ENCODE results near the gene ERV3-1. TPM values are rescaled to one million over a fixed set of nuclear protein-coding genes. Genes with fewer than 3 reads are reported as not detected.
"Not testable (repeated sequence)": the region's sequence is repeated elsewhere in the genome, so short reads cannot be mapped to it uniquely, and the experiment has no call there.

ERV3-1 gene, protein sequence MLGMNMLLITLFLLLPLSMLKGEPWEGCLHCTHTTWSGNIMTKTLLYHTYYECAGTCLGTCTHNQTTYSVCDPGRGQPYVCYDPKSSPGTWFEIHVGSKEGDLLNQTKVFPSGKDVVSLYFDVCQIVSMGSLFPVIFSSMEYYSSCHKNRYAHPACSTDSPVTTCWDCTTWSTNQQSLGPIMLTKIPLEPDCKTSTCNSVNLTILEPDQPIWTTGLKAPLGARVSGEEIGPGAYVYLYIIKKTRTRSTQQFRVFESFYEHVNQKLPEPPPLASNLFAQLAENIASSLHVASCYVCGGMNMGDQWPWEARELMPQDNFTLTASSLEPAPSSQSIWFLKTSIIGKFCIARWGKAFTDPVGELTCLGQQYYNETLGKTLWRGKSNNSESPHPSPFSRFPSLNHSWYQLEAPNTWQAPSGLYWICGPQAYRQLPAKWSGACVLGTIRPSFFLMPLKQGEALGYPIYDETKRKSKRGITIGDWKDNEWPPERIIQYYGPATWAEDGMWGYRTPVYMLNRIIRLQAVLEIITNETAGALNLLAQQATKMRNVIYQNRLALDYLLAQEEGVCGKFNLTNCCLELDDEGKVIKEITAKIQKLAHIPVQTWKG
- 1 to 10 TPM; 5.3 to 7.7 TPM for total RNA-seq

DNA sequence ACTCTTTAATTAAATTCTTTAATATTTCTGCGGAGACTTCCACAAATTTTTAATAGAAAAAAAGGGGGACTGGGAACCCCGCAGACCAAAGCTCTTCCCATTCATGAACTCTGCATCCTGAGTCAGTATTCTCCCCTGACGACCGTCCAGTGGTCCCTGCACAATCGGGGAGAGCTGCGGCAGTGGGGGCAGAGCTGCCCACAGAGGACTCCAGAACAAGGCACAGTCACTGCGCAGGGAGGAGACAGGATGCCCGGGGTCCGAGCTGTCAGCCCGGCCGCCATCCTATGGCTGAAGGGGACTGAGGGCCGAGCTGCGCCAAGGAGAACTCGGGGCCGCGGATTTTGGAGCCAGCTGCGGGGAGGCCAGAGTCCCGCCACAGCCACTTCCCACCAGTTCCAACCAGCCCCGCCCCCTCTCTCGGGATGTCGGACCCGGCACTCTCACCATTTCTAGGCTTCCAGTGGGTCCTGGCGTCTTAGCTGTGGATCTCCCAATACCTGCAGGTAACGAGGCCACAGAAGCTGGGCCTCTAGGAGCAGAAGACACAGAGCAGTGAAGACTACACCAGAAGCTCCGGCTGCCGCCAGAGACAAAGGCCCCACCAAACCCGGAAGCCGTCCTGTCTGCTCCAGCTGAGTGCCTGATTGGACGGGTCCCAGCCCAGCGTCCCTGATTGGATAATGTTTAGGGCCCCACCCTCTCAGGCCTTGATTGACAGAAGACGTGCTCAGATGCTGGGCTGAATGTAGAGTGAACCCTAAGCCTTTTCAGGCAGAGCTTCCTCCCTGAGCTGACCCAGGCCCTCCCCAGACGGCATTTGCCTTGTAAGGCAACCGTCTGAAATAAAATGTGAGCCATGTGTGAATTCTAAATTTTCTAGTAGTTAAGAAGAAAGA is at the start of gene ERV3-1:
ERV3-1 (minus strand) TSS at position 594 of the 899 bp plus-strand sequence. CDS start 13,661 bp downstream, outside the sequence.
- ChIA-PET CTCF (no interaction called here), POLR2A (interaction anchor here (1.0 to 1.9 kb wide), 5 partner anchors 31 to 504 kb away, joined by 3 to 20 read pairs (median 4); partner anchors contain the start of gene ZNF273)

DNA sequence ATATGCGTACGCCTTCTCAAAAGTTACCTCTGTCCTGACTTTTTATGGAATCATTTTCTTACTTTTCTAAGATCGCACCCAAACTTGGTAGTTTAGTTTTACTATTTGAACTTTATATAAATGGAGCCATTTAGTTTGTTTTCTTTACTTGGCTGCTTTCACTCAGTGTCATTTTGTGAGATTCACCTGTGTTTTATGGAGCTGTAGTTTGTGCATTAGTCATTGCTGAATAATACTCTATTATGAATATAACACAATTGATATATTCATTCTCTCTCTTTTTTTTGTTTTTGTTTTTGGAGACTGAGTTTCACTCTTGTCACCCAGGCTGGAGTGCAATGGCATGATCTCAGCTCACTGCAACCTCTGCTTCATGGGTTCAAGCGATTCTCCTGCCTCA is 49.3 kb upstream of the ERV3-1 start:
- POLR2A ChIA-PET, CTCF ChIA-PET: not testable (repeated sequence)

DNA sequence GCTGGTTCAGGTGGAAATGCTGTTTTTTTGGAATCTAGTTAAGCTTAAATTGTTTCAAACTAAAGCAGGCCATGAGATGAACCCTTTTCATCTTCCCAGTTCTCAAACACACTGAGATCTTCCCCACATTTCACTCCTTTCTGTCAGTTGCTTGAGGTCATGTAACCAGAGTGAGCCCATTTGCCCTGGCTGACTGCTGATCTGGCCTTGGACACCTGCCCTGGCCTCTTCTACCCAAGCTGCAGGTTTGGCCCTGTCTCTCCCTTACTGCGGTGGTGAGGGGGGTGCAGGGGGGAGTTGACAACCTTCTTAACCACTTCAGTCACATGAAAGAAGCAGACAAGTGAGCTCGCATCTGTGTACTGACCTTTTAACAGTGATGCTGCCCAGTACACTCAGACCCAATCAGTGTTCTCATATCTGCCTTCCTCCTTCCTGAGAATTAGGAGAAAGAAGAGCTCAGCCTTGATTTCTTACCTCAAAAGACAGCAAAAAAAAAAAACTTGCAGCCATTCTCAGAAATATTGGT is 48.0 kb upstream of the ERV3-1 start:
- CTCF ChIA-PET, POLR2A ChIA-PET: not testable (repeated sequence)

DNA sequence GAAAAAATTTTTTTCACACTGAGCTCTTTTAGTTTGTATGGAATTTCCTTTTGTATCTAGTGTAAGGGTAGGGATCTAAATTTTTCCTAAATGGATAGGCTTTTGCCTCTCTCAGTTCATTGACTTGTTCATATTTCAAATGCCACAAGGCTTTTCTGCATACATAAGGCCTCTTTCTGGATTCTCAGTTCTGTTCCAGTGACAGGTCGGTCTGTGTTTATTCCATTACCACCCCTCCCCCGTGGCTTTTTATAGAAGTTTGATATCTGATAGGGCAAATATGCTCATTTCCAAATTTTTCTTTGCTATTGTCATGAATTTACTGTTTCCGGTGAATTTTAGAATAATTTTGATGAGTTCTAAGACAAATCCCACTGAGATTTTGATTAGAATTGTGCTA is 45.2 kb upstream of the ERV3-1 start:
- CTCF ChIA-PET, POLR2A ChIA-PET: not testable (repeated sequence)

DNA sequence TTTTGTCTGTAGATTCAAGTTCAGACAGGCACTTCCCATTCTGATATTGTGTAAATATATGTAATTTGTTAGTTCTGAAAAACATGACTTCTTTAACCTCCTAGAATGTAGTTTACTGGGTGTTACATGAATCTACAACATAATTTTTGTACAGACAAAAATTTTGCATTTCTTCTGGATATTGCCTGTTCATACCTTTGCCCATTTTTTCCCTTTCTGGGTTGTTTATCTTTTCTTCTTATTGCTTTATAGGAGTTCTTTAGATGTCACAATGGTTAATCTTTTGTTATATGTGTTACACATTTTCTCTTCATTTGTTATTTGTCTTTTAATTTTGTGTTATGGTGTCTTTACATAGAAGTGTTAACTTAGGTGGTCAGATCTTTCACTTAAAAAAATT is 44.7 kb upstream of the ERV3-1 start:
- POLR2A ChIA-PET, CTCF ChIA-PET: not testable (repeated sequence)

DNA sequence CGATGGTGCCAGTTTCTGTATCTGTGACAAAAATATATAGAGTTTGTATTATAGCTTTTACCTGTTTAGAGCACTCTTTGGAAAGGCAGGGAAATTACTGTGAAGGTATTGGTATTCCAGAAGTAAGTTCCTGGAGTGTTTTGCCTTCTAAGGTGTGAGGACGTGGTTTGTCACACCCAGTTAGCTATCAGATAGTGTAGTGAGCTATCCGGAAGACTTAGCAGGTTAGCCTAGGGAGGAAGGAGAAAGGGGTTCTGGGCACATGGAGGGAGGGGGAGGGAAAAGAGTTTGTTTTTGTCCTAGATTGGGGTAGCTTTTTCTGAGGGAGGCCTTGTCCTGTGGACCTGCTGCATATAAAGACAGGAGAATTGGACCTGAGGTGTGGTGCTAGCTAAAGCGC is 39.8 kb upstream of the ERV3-1 start:
- POLR2A ChIA-PET, CTCF ChIA-PET: not testable (repeated sequence)

DNA sequence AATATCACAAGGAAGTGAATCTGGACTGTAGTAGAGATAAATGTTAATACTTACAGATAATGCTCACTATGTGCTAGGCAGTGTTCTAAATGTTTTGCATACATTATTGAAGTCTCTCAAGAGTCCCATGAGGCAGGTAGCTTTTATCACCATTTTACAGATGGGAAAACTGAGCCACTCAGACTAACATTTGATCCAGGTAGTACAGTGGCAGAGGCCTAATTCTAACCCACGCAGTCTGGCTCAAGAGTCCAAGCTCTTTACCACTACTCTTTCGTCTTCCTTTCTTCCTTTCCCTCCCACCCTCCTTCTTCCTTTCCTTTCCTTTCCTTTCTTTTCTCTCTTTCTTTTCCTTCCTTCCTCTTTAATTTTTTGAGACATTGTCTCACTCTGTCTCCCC is 39.1 kb upstream of the ERV3-1 start:
- POLR2A ChIA-PET, CTCF ChIA-PET: not testable (repeated sequence)

DNA sequence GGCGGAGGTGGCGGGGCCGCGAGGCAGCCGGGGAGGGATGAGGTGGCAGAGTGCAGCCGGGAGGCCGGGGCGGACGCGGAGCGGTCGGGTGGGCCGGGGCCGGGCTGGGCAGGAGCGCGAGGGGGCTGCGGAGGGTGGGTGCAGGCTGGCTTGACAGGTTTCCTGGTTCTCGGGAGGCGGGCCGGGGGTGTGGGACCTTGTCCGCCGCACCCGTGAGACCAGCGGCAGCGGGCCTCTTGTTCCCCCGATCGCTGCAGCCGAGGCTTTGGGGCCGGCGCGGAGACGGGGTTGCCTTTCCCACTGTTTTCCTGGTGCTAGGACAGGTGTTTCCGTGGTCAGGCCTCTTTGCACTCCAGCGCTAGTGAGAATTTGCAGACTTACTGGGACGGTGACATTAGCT is 32.3 kb upstream of the ERV3-1 start:
- POLR2A ChIA-PET = interaction anchor here (2.4 kb wide), 1 partner anchor 32 kb away, joined by 20 read pairs; the partner anchor contains the start of gene ERV3-1
- CTCF ChIA-PET = not testable (repeated sequence)

DNA sequence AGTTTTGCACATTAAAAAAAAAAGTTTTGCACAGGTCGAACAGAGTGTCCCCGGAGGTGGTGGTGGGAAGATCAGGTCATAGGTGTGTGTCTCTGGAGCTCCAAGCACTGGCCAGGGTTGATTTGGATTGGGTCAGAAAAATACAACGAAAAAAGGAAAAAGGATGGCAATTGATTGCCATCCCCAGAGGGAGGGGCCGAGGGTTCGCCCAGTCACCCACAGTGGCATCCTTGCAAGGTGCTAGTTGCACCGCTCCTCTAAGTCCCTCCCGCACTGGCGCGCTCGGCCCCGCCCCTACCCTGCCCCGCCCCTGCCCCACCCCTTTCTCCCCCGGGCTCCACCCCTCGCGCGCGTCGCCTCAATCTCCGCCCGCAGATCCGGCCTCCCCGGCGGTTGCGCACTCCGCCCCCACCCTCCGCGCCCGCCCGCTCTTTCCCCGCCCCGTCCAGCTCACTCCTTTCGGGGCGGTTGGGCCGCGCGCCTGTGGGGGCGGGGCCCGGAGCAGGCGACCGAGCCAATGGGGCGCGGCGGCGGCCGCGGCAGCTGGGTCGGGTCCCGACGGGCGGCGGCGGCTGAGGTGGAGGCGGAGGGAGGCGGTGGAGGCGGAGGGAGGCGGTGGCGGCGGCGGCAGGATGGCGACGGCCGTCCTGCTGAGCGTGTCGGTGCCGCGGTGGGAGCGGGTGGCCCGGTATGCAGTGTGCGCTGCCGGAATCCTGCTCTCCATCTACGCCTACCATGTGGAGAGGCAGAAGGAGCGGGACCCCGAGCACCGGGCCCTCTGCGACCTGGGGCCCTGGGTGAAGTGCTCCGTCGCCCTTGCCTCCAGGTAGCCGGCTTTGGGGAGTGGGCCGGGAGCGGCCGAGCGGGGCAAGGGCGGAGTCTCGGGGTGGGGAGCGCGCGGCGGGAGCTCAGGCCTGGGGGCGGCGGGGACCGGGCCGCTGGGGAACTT is 31.5 kb upstream of the ERV3-1 start:
- ChIA-PET POLR2A (interaction anchor here (0.6 to 2.4 kb wide), 3 partner anchors 31 to 214 kb away, joined by 4 to 20 read pairs (median 5); partner anchors contain the start of gene ERV3-1), CTCF (no interaction called here)

DNA sequence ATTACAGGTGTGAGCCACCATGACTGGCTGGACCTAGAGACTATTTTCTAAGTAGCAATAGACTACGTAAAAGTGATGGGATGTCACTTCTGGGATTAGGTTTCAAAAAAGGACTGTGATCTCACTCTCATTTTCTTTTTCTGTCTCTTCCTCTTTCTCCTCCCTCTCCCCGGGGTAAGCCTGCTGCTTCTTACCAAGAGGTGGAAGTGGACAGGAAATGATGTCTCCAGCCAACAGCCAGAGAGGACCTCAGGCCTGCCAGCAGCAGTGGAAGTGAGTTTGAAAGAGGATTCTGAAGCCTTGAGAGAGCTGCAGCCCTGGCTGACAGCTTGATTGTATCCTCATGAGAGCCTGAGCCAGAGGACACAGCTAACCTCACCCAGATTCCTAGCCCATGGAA is 30.0 kb upstream of the ERV3-1 start:
- ChIA-PET POLR2A (interaction anchor here (2.4 kb wide), 1 partner anchor 30 kb away, joined by 20 read pairs; the partner anchor contains the start of gene ERV3-1), CTCF (interaction anchor here (0.6 to 0.7 kb wide), 2 partner anchors 18 to 358 kb away, joined by 3 to 4 read pairs; no protein-coding TSS in a partner anchor)

DNA sequence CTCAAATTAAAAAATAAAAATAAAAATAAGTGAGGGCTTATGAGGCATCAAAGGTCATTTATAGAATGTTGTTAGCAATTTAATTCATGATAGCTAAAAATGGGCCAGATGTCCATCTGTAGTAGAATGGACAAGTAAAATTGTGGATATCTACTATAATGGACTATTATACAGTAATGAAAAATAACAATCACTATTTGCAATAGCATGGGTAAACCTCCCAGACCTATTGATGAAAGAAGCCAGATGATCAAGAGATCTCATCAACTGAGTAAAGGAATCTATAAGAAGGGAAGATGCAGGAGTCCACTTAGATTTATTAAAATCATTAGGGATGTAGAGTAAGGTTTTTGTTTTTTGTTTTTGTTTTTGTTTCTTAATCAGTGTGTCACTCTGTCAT is 29.0 kb upstream of the ERV3-1 start:
- CTCF ChIA-PET, POLR2A ChIA-PET: not testable (repeated sequence)

DNA sequence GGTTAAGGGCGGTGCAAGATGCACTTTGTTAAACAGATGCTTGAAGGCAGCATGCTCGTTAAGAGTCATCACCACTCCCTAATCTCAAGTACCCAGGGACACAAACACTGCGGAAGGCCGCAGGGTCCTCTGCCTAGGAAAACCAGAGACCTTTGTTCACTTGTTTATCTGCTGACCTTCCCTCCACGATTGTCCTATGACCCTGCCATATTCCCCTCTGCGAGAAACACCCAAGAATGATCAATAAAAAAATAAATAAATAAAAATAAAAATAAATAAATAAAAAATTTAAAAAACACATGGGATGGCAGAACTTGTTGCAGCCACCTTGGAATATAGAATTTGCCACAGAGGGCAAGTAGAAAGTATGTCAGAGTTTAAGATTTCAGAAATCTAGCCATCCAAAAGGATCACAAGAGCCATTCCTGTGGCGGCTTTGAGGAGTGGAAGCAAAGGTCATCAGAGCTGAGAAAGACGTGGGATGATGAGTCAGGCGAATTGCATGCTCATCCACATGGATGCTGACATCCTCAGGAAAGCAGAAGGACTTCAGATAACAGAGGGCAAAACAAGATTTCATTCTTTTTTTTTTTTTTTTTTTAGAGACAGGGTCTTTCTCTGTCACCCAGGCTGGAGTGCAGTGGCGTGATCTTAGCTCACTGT is 27.8 kb upstream of the ERV3-1 start:
- CTCF ChIA-PET, POLR2A ChIA-PET: not testable (repeated sequence)

DNA sequence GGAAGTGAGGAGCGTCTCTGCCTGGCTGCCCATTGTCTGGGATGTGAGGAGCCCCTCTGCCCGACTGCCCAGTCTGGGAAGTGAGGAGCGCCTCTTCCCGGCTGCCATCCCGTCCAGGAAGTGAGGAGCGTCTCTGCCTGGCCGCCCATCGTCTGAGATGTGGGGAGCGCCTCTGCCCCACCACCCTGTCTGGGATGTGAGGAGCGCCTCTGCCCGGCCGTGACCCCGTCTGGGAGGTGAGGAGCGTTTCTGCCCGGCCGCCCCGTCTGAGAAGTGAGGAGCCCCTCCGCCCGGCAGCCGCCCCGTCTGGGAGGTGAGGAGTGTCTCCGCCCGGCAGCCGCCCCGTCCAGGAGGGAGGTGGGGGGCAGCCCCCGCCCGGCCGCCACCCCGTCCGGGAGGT is 26.9 kb upstream of the ERV3-1 start:
- POLR2A ChIA-PET, CTCF ChIA-PET: not testable (repeated sequence)

DNA sequence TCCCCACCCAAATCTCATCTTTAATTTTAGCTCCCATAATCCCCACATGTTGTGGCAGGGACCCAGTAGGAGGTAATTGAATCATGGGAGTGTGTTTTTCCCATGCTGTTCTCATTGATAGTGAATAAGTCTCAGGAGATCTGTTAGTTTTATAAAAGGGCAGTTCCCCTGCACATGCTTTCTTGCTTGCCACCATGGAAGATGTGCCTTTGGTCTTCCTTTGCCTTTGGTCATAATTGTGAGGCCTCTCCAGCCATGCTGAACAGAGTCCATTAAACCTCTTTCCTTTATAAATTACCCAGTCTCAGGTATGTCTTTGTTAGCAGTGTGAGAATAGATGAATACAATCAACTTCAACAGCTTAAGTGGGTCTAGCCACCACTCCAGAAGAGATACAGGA is 18.5 kb upstream of the ERV3-1 start:
- CTCF ChIA-PET, POLR2A ChIA-PET: not testable (repeated sequence)

DNA sequence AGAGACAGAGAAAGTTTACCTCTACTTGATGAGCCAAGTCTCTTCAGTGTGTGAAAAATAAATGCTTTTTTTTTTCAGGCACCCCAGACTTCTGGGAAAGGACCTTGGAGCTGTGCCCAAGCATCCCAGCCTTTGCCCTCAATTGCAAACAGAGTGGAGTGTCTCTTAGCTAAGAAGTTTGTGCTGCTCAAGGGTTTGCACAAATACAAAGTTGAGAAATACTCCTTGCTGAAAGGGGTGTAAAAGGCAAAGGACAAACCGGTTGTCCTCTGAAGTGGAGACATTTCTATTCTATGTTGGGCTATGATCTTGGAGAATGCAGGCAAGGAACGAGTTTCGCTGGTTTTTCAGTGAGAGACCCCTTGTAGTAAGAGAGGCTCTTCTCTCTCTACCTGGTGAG is 14.5 kb upstream of the ERV3-1 start:
- POLR2A ChIA-PET, CTCF ChIA-PET: not testable (repeated sequence)

DNA sequence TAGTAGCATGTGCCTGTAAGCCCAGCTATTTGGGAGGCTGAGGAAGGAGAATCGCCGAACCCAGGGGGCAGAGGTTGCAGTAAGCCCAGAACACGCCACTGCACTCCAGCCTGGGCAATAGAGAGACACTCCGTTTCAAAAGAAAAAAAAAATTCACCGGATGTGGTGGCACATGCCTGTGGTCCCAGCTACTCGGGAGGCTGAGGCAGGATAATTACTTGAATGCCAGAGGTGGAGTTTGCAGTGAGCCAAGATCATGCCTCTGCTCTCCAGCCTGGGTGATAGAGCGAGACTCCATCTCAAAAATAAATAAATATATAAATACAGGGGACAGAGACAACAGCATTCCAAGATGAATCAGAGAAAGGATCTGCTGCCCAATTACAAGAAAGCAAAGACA is 3.4 kb upstream of the ERV3-1 start:
- CTCF ChIA-PET, POLR2A ChIA-PET: not testable (repeated sequence)

DNA sequence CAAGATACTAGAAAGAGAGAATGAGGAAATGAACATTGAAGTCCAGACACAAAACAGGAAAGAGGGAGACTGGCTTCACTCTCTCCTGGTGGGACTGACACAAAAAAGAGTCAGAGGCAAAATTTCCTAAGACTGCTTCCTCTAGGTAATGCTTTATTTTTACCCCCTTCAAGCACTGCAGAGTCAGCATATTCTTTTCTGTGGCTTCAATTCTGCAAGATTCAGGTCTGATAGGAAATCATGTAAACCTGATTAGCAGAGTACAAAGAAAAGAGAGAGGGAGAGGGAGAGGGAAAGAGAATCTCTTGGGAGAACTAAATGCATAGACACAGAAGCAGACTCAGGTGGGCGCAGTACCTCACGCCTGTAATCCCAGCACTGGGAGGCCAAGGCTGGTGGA is 2.9 kb upstream of the ERV3-1 start:
- CTCF ChIA-PET, POLR2A ChIA-PET: not testable (repeated sequence)

DNA sequence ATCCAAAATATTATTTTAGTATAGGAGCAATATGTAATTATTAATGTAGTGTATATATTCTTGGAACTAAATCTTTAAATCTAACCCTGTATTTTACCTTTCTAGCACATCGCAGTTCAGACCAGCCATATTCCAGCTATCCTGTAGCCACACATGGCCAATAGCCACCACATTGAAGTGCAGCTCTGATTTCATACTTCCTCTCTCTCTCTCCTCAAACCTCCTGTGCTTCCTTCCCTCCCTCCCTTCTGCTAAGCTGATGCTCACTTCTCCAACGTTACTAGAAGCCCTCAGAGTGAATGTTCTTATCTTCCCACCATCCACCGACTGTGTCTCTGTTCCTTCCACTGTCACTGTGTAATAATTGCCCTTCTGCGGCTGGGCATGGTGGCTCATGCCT is 549 bp upstream of the ERV3-1 start:
- CTCF ChIA-PET = not testable (repeated sequence)
- POLR2A ChIA-PET = interaction anchor here (1.0 to 1.9 kb wide), 4 partner anchors 31 to 503 kb away, joined by 3 to 20 read pairs (median 6); partner anchors contain the start of gene ZNF273
